SK-N-SH treated with all-trans-retinoic acid at 6 μM for 48 hours (cell line): ENCODE measurements around the gene RUSF1.

Experiments used
- ATAC-seq: fragments of 200-7000 bp; cut with Tn5 transposase; 3 replicates; pipeline ENCODE4 v1.9.1; 2020; ENCODE audit warnings: mild to moderate bottlenecking, moderate library complexity
- ARNTL ChIP-seq: fragments of 450-650 bp; formaldehyde crosslinking; IDR thresholded peaks from 2 replicates; pipeline ENCODE4 v1.5.0; 2020; ENCODE audit warnings: low read depth, mild to moderate bottlenecking, moderate library complexity, borderline replicate concordance
- BACH2 ChIP-seq: fragments of 250-450 bp; sonication (Bioruptor Pico); IDR thresholded peaks from 2 replicates; pipeline ENCODE4 v1.9.0; 2021; ENCODE audit warnings: mild to moderate bottlenecking, borderline replicate concordance
- CREB5 ChIP-seq: fragments of 250-450 bp; sonication (Bioruptor Pico); IDR thresholded peaks from 2 replicates; pipeline ENCODE4 v1.5.1; 2020; ENCODE audit warnings: low read depth, mild to moderate bottlenecking, moderate library complexity
- CSDC2 ChIP-seq: fragments of 250-450 bp; sonication (Bioruptor Pico); IDR thresholded peaks from 2 replicates; pipeline ENCODE4 v1.5.0; 2020; ENCODE audit warnings: mild to moderate bottlenecking, moderate library complexity
- ESRRG ChIP-seq: fragments of 250-450 bp; sonication (Bioruptor Pico); IDR thresholded peaks from 2 replicates; pipeline ENCODE4 v1.6.1; 2021; ENCODE audit warnings: mild to moderate bottlenecking
- GLIS3 ChIP-seq: fragments of 250-450 bp; sonication (Bioruptor Pico); IDR thresholded peaks from 2 replicates; pipeline ENCODE4 v1.5.0; 2020; ENCODE audit warnings: mild to moderate bottlenecking, moderate library complexity
- ISL1 ChIP-seq: fragments of 250-450 bp; sonication (Bioruptor Pico); IDR thresholded peaks from 2 replicates; pipeline ENCODE4 v2.1.2; 2022; ENCODE audit warnings: mild to moderate bottlenecking, moderate library complexity
- PPARA ChIP-seq: fragments of 250-450 bp; sonication (Bioruptor Pico); IDR thresholded peaks from 2 replicates; pipeline ENCODE4 v1.5.0; 2020; ENCODE audit warnings: mild to moderate bottlenecking, borderline replicate concordance
- RARB ChIP-seq: fragments of 250-450 bp; sonication (Bioruptor Pico); IDR thresholded peaks from 2 replicates; pipeline ENCODE4 v1.8.0; 2021; ENCODE audit warnings: mild to moderate bottlenecking, moderate library complexity
- SNAI2 ChIP-seq: fragments of 250-450 bp; sonication (Bioruptor Pico); IDR thresholded peaks from 2 replicates; pipeline ENCODE4 v1.5.0; 2020; ENCODE audit warnings: mild to moderate bottlenecking, moderate library complexity
- ZC3H10 ChIP-seq: fragments of 250-450 bp; sonication (Bioruptor Pico); IDR thresholded peaks from 2 replicates; pipeline ENCODE4 v1.5.1; 2021; ENCODE audit warnings: mild to moderate bottlenecking, moderate library complexity
- ZFP3 ChIP-seq: fragments of 250-450 bp; sonication (Bioruptor Pico); IDR thresholded peaks from 2 replicates; pipeline ENCODE4 v1.5.0; 2020; ENCODE audit warnings: mild to moderate bottlenecking, moderate library complexity
- ZFP30 ChIP-seq: fragments of 450-650 bp; formaldehyde crosslinking; IDR thresholded peaks from 2 replicates; pipeline ENCODE4 v1.5.0; 2022; ENCODE audit warnings: mild to moderate bottlenecking, moderate library complexity
- ZNF565 ChIP-seq: fragments of 450-650 bp; formaldehyde crosslinking; conservative IDR thresholded peaks from 2 replicates; pipeline ENCODE4 v1.5.0; 2020; ENCODE audit warnings: low read depth, mild to moderate bottlenecking, moderate library complexity
- ZNF8 ChIP-seq: fragments of 450-650 bp; formaldehyde crosslinking; IDR thresholded peaks from 2 replicates; pipeline ENCODE4 v1.5.0; 2020; ENCODE audit warnings: mild to moderate bottlenecking, moderate library complexity
- TF ChIP-seq, protein P1 (sequence below): fragments of 250-450 bp; sonication (Bioruptor Pico); IDR thresholded peaks from 2 replicates; pipeline ENCODE4 v1.8.0; 2021; ENCODE audit warnings: low read depth, mild to moderate bottlenecking, moderate library complexity, borderline replicate concordance
- TF ChIP-seq, protein P2 (sequence below): fragments of 250-450 bp; sonication (Bioruptor Pico); IDR thresholded peaks from 2 replicates; pipeline ENCODE4 v1.5.0; 2020; ENCODE audit warnings: mild to moderate bottlenecking, moderate library complexity

The RUSF1 gene

DNA sequence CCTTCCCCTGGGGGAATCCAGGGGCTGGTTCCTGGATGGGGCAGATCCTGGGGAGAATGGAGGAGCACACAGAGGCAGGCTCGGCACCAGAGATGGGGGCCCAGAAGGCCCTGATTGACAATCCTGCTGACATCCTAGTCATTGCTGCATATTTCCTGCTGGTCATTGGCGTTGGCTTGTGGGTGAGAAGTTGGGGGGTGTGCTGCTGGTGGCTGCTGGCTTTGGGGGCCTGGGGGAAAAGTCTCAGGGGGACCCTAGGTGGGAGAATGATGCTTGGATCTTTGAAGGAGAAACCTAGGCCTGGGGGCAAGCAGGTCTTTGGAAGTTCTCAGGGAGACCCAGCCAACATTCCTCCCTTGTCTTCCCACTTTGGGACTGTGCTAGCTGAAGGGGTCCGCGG is 25.1 kb downstream of the RUSF1 start, which contains the start of gene SLC5A2 (continued):
- TF ChIP-seq, protein P1, sequence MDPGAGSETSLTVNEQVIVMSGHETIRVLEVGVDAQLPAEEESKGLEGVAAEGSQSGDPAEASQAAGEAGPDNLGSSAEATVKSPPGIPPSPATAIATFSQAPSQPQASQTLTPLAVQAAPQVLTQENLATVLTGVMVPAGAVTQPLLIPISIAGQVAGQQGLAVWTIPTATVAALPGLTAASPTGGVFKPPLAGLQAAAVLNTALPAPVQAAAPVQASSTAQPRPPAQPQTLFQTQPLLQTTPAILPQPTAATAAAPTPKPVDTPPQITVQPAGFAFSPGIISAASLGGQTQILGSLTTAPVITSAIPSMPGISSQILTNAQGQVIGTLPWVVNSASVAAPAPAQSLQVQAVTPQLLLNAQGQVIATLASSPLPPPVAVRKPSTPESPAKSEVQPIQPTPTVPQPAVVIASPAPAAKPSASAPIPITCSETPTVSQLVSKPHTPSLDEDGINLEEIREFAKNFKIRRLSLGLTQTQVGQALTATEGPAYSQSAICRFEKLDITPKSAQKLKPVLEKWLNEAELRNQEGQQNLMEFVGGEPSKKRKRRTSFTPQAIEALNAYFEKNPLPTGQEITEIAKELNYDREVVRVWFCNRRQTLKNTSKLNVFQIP (CRISPR knock-in tag) = no peak

GRCh38 chr16:31480851-31481536 is 27.2 kb downstream of the RUSF1 start:
- peak; percentile 7 for ATAC-seq
- no peak for TF ChIP-seq ESRRG
- no peak for TF ChIP-seq RARB
- TF ChIP-seq CSDC2 (CRISPR knock-in tag) = no peak

- no peak; the same call in 2 of the 3 replicates for ATAC-seq
- TF ChIP-seq RARB = no peak
- no peak for TF ChIP-seq CREB5
- TF ChIP-seq ZFP3 (CRISPR knock-in tag) = no peak
- no peak for TF ChIP-seq ZNF565 (CRISPR knock-in tag)
- no peak for TF ChIP-seq ZFP30 (CRISPR knock-in tag)
- TF ChIP-seq, protein P2, sequence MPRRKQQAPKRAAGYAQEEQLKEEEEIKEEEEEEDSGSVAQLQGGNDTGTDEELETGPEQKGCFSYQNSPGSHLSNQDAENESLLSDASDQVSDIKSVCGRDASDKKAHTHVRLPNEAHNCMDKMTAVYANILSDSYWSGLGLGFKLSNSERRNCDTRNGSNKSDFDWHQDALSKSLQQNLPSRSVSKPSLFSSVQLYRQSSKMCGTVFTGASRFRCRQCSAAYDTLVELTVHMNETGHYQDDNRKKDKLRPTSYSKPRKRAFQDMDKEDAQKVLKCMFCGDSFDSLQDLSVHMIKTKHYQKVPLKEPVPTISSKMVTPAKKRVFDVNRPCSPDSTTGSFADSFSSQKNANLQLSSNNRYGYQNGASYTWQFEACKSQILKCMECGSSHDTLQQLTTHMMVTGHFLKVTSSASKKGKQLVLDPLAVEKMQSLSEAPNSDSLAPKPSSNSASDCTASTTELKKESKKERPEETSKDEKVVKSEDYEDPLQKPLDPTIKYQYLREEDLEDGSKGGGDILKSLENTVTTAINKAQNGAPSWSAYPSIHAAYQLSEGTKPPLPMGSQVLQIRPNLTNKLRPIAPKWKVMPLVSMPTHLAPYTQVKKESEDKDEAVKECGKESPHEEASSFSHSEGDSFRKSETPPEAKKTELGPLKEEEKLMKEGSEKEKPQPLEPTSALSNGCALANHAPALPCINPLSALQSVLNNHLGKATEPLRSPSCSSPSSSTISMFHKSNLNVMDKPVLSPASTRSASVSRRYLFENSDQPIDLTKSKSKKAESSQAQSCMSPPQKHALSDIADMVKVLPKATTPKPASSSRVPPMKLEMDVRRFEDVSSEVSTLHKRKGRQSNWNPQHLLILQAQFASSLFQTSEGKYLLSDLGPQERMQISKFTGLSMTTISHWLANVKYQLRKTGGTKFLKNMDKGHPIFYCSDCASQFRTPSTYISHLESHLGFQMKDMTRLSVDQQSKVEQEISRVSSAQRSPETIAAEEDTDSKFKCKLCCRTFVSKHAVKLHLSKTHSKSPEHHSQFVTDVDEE (CRISPR knock-in tag) = no peak
- no peak for TF ChIP-seq GLIS3 (CRISPR knock-in tag)
- no peak for TF ChIP-seq PPARA (CRISPR knock-in tag)
- TF ChIP-seq ISL1 (CRISPR knock-in tag) = no peak
- TF ChIP-seq SNAI2 (CRISPR knock-in tag) = no peak
- TF ChIP-seq, protein P1 (CRISPR knock-in tag) = no peak
- TF ChIP-seq BACH2 (CRISPR knock-in tag) = no peak
These were observed 28.4 kb downstream of the RUSF1 start for GRCh38 chr16:31479751-31480150.

GRCh38 chr16:31478956-31479355 is 29.2 kb downstream of the RUSF1 start:
- peak; percentile 2; the same call in 1 of the 3 replicates for ATAC-seq
- TF ChIP-seq ZNF8 (CRISPR knock-in tag) (no peak), ZC3H10 (CRISPR knock-in tag) (no peak), GLIS3 (CRISPR knock-in tag) (no peak), RARB (no peak), ISL1 (CRISPR knock-in tag) (no peak), ARNTL (CRISPR knock-in tag) (no peak), BACH2 (CRISPR knock-in tag) (no peak), PPARA (CRISPR knock-in tag) (no peak)
- TF ChIP-seq, protein P1 (CRISPR knock-in tag) = no peak
